EL (cell line): ENCODE measurements around the gene LMO7.
A peak's percentile ranks its signal among the peaks of the same experiment; 100 is the strongest.
"Not testable (repeated sequence)": the region's sequence is repeated elsewhere in the genome, so short reads cannot be mapped to it uniquely, and the experiment has no call there.

Source experiments
- DNase-seq: peaks from one replicate; pipeline ENCODE4 v3.0.0-alpha.2; 2016

The LMO7 gene

GRCh38 chr13:75648446-75648845, 12.3 kb downstream of the LMO7 start:
- no peak for DNase-seq

GRCh38 chr13:75651013-75651412, 14.9 kb downstream of the LMO7 start:
- no peak for DNase-seq

- no peak for DNase-seq
Observed at GRCh38 chr13:75652726-75653125, 16.6 kb downstream of the LMO7 start.

- DNase-seq, result peak; percentile 50
Observed at GRCh38 chr13:75656425-75656989, 20.4 kb downstream of the LMO7 start.

GRCh38 chr13:75657111-75657510, 21.0 kb downstream of the LMO7 start:
- DNase-seq, result no peak

- DNase-seq, result no peak
Observed at GRCh38 chr13:75660694-75661093, 24.6 kb downstream of the LMO7 start.

- DNase-seq, result no peak
Observed at GRCh38 chr13:75661443-75661842, 25.3 kb downstream of the LMO7 start.

GRCh38 chr13:75666646-75667351, 30.7 kb downstream of the LMO7 start:
- peak; percentile 59 for DNase-seq

- DNase-seq, result no peak
Observed at GRCh38 chr13:75669706-75670105, 33.6 kb downstream of the LMO7 start.

- peak; percentile 67 for DNase-seq
Observed at GRCh38 chr13:75670496-75670895, 34.4 kb downstream of the LMO7 start.

- DNase-seq, result no peak
Observed at GRCh38 chr13:75675421-75675820, 39.3 kb downstream of the LMO7 start.

GRCh38 chr13:75679459-75679858, 43.3 kb downstream of the LMO7 start:
- DNase-seq, result no peak

- not testable (repeated sequence) for DNase-seq
Observed at GRCh38 chr13:75680251-75680650, 44.1 kb downstream of the LMO7 start.

GRCh38 chr13:75682326-75682725, 46.2 kb downstream of the LMO7 start:
- no peak for DNase-seq

- DNase-seq, result peak; percentile 93
Observed at GRCh38 chr13:75685239-75685697, 49.1 kb downstream of the LMO7 start.

GRCh38 chr13:75687150-75687763, 51.1 kb downstream of the LMO7 start:
- DNase-seq, result peak; percentile 57

- no peak for DNase-seq
Observed at GRCh38 chr13:75689686-75690085, 53.6 kb downstream of the LMO7 start.

GRCh38 chr13:75690607-75691006, 54.5 kb downstream of the LMO7 start:
- DNase-seq, result no peak

- DNase-seq, result no peak
Observed at GRCh38 chr13:75691183-75691582, 55.1 kb downstream of the LMO7 start.

- no peak for DNase-seq
Observed at GRCh38 chr13:75693227-75693626, 57.1 kb downstream of the LMO7 start.

- DNase-seq, result no peak
Observed at GRCh38 chr13:75694722-75695121, 58.6 kb downstream of the LMO7 start.

GRCh38 chr13:75695908-75696307, 59.8 kb downstream of the LMO7 start:
- peak; percentile 72 for DNase-seq

- no peak for DNase-seq
Observed at GRCh38 chr13:75699062-75699461, 62.9 kb downstream of the LMO7 start.

GRCh38 chr13:75699717-75700116, 63.6 kb downstream of the LMO7 start:
- not testable (repeated sequence) for DNase-seq
